HEK293 (cell line): ENCODE data around the gene CNPY2.

ENCODE experiments used
- FEZF1 ChIP-seq: fragments of 450-650 bp; formaldehyde crosslinking; IDR thresholded peaks from 2 replicates; pipeline ENCODE4 v1.5.1; 2016; ENCODE audit warnings: missing biosample characterization, missing genetic modification characterization
- GLI4 ChIP-seq: fragments of 450-650 bp; formaldehyde crosslinking; IDR thresholded peaks from 2 replicates; pipeline ENCODE4 v1.5.1; 2016; ENCODE audit warnings: missing biosample characterization, missing genetic modification characterization
- HOXC10 ChIP-seq: sonication (generic); formaldehyde crosslinking; IDR thresholded peaks from 2 replicates; pipeline ENCODE4 v1.8.1; 2023; ENCODE audit warnings: mild to moderate bottlenecking, missing genetic modification reagents
- KLF16 ChIP-seq: fragments of 450-650 bp; formaldehyde crosslinking; IDR thresholded peaks from 2 replicates; pipeline ENCODE4 v1.5.1; 2017; ENCODE audit warnings: missing biosample characterization, missing genetic modification characterization
- KLF8 ChIP-seq: fragments of 450-650 bp; formaldehyde crosslinking; IDR thresholded peaks from 2 replicates; pipeline ENCODE4 v1.5.1; 2016; ENCODE audit warnings: missing biosample characterization, missing genetic modification characterization
- RBAK ChIP-seq: fragments of 450-650 bp; formaldehyde crosslinking; IDR thresholded peaks from 2 replicates; pipeline ENCODE4 v1.5.1; 2016; ENCODE audit warnings: missing biosample characterization, missing genetic modification characterization
- REPIN1 ChIP-seq: fragments of 450-650 bp; formaldehyde crosslinking; IDR thresholded peaks from 2 replicates; pipeline ENCODE4 v1.5.1; 2017; ENCODE audit warnings: missing biosample characterization, missing genetic modification characterization, low read depth
- TRIM28 ChIP-seq: IDR thresholded peaks from 2 replicates; pipeline ENCODE4 v1.6.1; 2011; ENCODE audit warnings: low read length, control low read depth, borderline replicate concordance
- YY2 ChIP-seq: fragments of 450-650 bp; formaldehyde crosslinking; IDR thresholded peaks from 2 replicates; pipeline ENCODE4 v1.5.1; 2016; ENCODE audit warnings: missing biosample characterization, missing genetic modification characterization
- ZBTB21 ChIP-seq: fragments of 450-650 bp; formaldehyde crosslinking; IDR thresholded peaks from 2 replicates; pipeline ENCODE4 v1.5.1; 2017; ENCODE audit warnings: missing biosample characterization, missing genetic modification characterization
- ZBTB8A ChIP-seq: fragments of 450-650 bp; formaldehyde crosslinking; IDR thresholded peaks from 2 replicates; pipeline ENCODE4 v1.5.1; 2016; ENCODE audit warnings: missing biosample characterization, missing genetic modification characterization
- ZFHX2 ChIP-seq: fragments of 450-650 bp; formaldehyde crosslinking; conservative IDR thresholded peaks from 2 replicates; pipeline ENCODE4 v1.5.1; 2016; ENCODE audit warnings: missing biosample characterization, missing genetic modification characterization
- ZFP37 ChIP-seq: fragments of 450-650 bp; formaldehyde crosslinking; IDR thresholded peaks from 2 replicates; pipeline ENCODE4 v1.5.1; 2016; ENCODE audit warnings: missing biosample characterization, missing genetic modification characterization
- ZFP41 ChIP-seq: fragments of 450-650 bp; formaldehyde crosslinking; IDR thresholded peaks from 2 replicates; pipeline ENCODE4 v1.5.1; 2016; ENCODE audit warnings: missing biosample characterization, missing genetic modification characterization, borderline replicate concordance
- ZNF10 ChIP-seq: fragments of 450-650 bp; formaldehyde crosslinking; IDR thresholded peaks from 2 replicates; pipeline ENCODE4 v1.5.1; 2017; ENCODE audit warnings: missing biosample characterization, missing genetic modification characterization
- ZNF112 ChIP-seq: fragments of 450-650 bp; formaldehyde crosslinking; IDR thresholded peaks from 2 replicates; pipeline ENCODE4 v1.5.0; 2017; ENCODE audit warnings: missing biosample characterization, missing genetic modification characterization
- ZNF121 ChIP-seq: fragments of 450-650 bp; formaldehyde crosslinking; IDR thresholded peaks from 2 replicates; pipeline ENCODE4 v1.5.1; 2016; ENCODE audit warnings: missing biosample characterization, missing genetic modification characterization
- ZNF157 ChIP-seq: fragments of 450-650 bp; formaldehyde crosslinking; IDR thresholded peaks from 2 replicates; pipeline ENCODE4 v1.5.1; 2016; ENCODE audit warnings: missing biosample characterization, missing genetic modification characterization
- ZNF274 ChIP-seq, 2 experiments: fragments of 200-500 bp in 1 of 2; fragments of 450-650 bp in 1 of 2; sonication (Bioruptor generic) in 1 of 2; formaldehyde crosslinking in 1 of 2; IDR thresholded peaks; 2 replicates each; pipeline versions ENCODE4 v1.5.1 to v1.6.1; 2014 to 2016; ENCODE audit warnings: borderline replicate concordance in 1 of 2, inconsistent platforms in 1 of 2, low read length in 1 of 2, missing biosample characterization in 1 of 2, missing genetic modification characterization in 1 of 2
- ZNF311 ChIP-seq: fragments of 450-650 bp; formaldehyde crosslinking; IDR thresholded peaks from 2 replicates; pipeline ENCODE4 v1.5.1; 2017; ENCODE audit warnings: missing biosample characterization, missing genetic modification characterization, borderline replicate concordance
- ZNF341 ChIP-seq: fragments of 450-650 bp; formaldehyde crosslinking; IDR thresholded peaks from 2 replicates; pipeline ENCODE4; 2016; ENCODE audit warnings: low read depth, missing biosample characterization, missing genetic modification characterization
- ZNF555 ChIP-seq: fragments of 450-650 bp; formaldehyde crosslinking; conservative IDR thresholded peaks from 2 replicates; pipeline ENCODE4 v1.5.1; 2017; ENCODE audit warnings: missing biosample characterization, mild to moderate bottlenecking, missing genetic modification characterization, inconsistent platforms
- ZNF560 ChIP-seq: fragments of 450-650 bp; formaldehyde crosslinking; IDR thresholded peaks from 2 replicates; pipeline ENCODE4 v1.5.1; 2017; ENCODE audit warnings: missing biosample characterization, missing genetic modification characterization, borderline replicate concordance
- ZNF561 ChIP-seq: fragments of 450-650 bp; IDR thresholded peaks from 2 replicates; pipeline ENCODE4 v1.5.1; 2018; ENCODE audit warnings: missing biosample characterization, missing genetic modification characterization, borderline replicate concordance
- ZNF571 ChIP-seq: fragments of 450-650 bp; formaldehyde crosslinking; IDR thresholded peaks from 2 replicates; pipeline ENCODE4 v1.5.0; 2017; ENCODE audit warnings: missing biosample characterization, missing genetic modification characterization
- ZNF626 ChIP-seq: fragments of 450-650 bp; sonication (Bioruptor Pico); formaldehyde crosslinking; IDR thresholded peaks from 2 replicates; pipeline ENCODE4 v1.5.1; 2018; ENCODE audit warnings: missing biosample characterization, missing genetic modification characterization, inconsistent platforms
- ZNF701 ChIP-seq: fragments of 450-650 bp; formaldehyde crosslinking; IDR thresholded peaks from 2 replicates; pipeline ENCODE4 v1.5.1; 2016; ENCODE audit warnings: missing biosample characterization, missing genetic modification characterization
- ZNF747 ChIP-seq: fragments of 450-650 bp; formaldehyde crosslinking; IDR thresholded peaks from 2 replicates; pipeline ENCODE4 v1.5.1; 2016; ENCODE audit warnings: missing biosample characterization, missing genetic modification characterization
- ZNF776 ChIP-seq: fragments of 450-650 bp; formaldehyde crosslinking; IDR thresholded peaks from 2 replicates; pipeline ENCODE4 v1.5.0; 2017; ENCODE audit warnings: missing biosample characterization, missing genetic modification characterization, borderline replicate concordance
- ZSCAN30 ChIP-seq: fragments of 450-650 bp; IDR thresholded peaks from 2 replicates; pipeline ENCODE4 v1.5.1; 2018; ENCODE audit warnings: missing biosample characterization, mild to moderate bottlenecking, missing genetic modification characterization, moderate library complexity
- TF ChIP-seq, protein P1 (sequence below): fragments of 450-650 bp; formaldehyde crosslinking; IDR thresholded peaks from 2 replicates; pipeline ENCODE4 v1.5.1; 2016; ENCODE audit warnings: missing biosample characterization, missing genetic modification characterization
- TF ChIP-seq, protein P2 (sequence below): fragments of 450-650 bp; formaldehyde crosslinking; IDR thresholded peaks from 2 replicates; pipeline ENCODE4 v1.5.1; 2016; ENCODE audit warnings: missing biosample characterization, missing genetic modification characterization
- TF ChIP-seq, protein P3 (sequence below): fragments of 450-650 bp; formaldehyde crosslinking; IDR thresholded peaks from 2 replicates; pipeline ENCODE4; 2016; ENCODE audit warnings: missing biosample characterization, missing genetic modification characterization
- TF ChIP-seq, protein P4 (sequence below): fragments of 450-650 bp; formaldehyde crosslinking; IDR thresholded peaks from 2 replicates; pipeline ENCODE4 v1.5.0; 2017; ENCODE audit warnings: missing biosample characterization, missing genetic modification characterization, borderline replicate concordance

CNPY2 gene

DNA sequence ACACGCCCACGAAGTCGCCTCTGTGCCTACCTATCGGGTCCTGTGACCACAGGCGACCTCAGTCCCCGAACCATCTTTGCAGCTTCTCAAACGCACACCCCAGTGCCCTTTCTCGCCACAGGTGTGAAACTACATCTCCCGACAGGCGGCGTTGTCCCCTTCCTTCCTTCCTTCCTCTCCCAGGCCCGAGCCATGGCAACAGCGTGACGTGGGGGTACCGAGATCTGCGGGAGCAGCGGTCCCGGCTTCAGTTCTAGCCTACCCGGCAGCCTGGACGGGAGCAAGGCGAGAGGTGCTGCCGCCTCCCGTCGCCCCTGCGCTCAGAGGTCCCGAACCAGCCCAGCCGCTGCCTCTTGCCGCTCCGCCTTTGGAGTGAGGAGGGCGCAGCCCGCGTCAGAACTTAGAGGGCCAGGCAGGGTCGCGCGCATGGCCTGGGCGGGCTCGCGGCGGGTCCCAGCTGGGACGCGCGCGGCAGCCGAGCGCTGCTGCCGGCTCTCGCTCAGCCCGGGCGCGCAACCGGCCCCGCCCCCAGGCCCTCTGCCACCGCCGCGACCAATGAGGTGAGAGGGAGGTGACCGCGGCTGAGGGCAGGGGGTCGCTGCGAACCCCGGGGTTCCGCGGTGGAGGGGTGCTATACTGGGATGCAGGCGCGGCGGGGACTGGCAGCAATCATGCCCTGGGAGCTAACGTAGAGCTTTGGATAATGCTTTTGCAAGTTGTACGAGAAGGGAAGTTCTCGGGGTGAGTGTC, 48.9 kb downstream of the CNPY2 start, which contains the start of gene COQ10A (continued):
- TF ChIP-seq, protein P1, sequence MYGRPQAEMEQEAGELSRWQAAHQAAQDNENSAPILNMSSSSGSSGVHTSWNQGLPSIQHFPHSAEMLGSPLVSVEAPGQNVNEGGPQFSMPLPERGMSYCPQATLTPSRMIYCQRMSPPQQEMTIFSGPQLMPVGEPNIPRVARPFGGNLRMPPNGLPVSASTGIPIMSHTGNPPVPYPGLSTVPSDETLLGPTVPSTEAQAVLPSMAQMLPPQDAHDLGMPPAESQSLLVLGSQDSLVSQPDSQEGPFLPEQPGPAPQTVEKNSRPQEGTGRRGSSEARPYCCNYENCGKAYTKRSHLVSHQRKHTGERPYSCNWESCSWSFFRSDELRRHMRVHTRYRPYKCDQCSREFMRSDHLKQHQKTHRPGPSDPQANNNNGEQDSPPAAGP (tag by site-specific recombination): peak; percentile 96
- TF ChIP-seq, protein P2, sequence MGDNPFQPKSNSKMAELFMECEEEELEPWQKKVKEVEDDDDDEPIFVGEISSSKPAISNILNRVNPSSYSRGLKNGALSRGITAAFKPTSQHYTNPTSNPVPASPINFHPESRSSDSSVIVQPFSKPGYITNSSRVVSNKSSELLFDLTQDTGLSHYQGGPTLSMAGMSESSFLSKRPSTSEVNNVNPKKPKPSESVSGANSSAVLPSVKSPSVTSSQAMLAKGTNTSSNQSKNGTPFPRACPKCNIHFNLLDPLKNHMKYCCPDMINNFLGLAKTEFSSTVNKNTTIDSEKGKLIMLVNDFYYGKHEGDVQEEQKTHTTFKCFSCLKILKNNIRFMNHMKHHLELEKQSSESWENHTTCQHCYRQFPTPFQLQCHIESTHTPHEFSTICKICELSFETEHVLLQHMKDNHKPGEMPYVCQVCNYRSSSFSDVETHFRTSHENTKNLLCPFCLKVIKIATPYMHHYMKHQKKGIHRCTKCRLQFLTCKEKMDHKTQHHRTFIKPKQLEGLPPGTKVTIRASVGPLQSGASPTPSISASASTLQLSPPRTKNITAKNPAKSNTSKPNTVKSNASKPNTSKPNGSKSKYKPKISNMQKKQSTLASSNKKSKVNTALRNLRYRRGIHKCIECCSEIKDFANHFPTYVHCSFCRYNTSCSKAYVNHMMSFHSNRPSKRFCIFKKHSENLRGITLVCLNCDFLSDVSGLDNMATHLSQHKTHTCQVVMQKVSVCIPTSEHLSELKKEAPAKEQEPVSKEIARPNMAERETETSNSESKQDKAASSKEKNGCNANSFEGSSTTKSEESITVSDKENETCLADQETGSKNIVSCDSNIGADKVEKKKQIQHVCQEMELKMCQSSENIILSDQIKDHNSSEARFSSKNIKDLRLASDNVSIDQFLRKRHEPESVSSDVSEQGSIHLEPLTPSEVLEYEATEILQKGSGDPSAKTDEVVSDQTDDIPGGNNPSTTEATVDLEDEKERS: no peak
- TF ChIP-seq ZNF112 (tag by site-specific recombination) (no peak), KLF8 (tag by site-specific recombination) (peak; percentile 38; the same call in 1 of the 2 replicates), HOXC10 (CRISPR knock-in tag) (no peak), ZNF747 (tag by site-specific recombination) (no peak), ZNF10 (tag by site-specific recombination) (no peak), ZNF701 (tag by site-specific recombination) (no peak), ZNF341 (tag by site-specific recombination) (peak; percentile 92), ZFHX2 (tag by site-specific recombination) (peak; percentile 31; the same call in 1 of the 2 replicates), ZNF626 (tag by site-specific recombination) (no peak), ZSCAN30 (tag by site-specific recombination) (peak; percentile 82), ZBTB21 (tag by site-specific recombination) (peak; percentile 81), ZNF571 (tag by site-specific recombination) (no peak), ZBTB8A (tag by site-specific recombination) (peak; percentile 80), ZNF561 (tag by site-specific recombination) (peak; percentile 85), FEZF1 (tag by site-specific recombination) (no peak), ZNF776 (tag by site-specific recombination) (no peak), ZNF311 (tag by site-specific recombination) (no peak), GLI4 (tag by site-specific recombination) (peak; percentile 78; the same call in 1 of the 2 replicates), REPIN1 (tag by site-specific recombination) (no peak), ZNF121 (tag by site-specific recombination) (no peak), ZNF274 (IDR thresholded peaks at IDR 0.05; ENCODE audit: low read length) (no peak), ZNF274 (tag by site-specific recombination; IDR thresholded peaks at IDR 0.05; ENCODE audit: borderline replicate concordance) (no peak), KLF16 (tag by site-specific recombination) (0 out of 2 replicates have a peak, but pooled peaks have one; percentile 60), RBAK (tag by site-specific recombination) (no peak), ZNF560 (tag by site-specific recombination) (no peak), ZNF157 (no peak), ZNF555 (tag by site-specific recombination) (no peak), ZFP41 (tag by site-specific recombination) (no peak), ZFP37 (tag by site-specific recombination) (peak; percentile 78; the same call in 1 of the 2 replicates), YY2 (tag by site-specific recombination) (no peak), TRIM28 (peak; percentile 42; the same call in 1 of the 2 replicates)
- TF ChIP-seq, protein P3, sequence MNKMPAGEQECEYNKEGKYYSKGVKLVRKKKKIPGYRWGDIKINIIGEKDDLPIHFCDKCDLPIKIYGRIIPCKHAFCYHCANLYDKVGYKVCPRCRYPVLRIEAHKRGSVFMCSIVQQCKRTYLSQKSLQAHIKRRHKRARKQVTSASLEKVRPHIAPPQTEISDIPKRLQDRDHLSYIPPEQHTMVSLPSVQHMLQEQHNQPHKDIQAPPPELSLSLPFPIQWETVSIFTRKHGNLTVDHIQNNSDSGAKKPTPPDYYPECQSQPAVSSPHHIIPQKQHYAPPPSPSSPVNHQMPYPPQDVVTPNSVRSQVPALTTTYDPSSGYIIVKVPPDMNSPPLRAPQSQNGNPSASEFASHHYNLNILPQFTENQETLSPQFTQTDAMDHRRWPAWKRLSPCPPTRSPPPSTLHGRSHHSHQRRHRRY: no peak
- TF ChIP-seq, protein P4, sequence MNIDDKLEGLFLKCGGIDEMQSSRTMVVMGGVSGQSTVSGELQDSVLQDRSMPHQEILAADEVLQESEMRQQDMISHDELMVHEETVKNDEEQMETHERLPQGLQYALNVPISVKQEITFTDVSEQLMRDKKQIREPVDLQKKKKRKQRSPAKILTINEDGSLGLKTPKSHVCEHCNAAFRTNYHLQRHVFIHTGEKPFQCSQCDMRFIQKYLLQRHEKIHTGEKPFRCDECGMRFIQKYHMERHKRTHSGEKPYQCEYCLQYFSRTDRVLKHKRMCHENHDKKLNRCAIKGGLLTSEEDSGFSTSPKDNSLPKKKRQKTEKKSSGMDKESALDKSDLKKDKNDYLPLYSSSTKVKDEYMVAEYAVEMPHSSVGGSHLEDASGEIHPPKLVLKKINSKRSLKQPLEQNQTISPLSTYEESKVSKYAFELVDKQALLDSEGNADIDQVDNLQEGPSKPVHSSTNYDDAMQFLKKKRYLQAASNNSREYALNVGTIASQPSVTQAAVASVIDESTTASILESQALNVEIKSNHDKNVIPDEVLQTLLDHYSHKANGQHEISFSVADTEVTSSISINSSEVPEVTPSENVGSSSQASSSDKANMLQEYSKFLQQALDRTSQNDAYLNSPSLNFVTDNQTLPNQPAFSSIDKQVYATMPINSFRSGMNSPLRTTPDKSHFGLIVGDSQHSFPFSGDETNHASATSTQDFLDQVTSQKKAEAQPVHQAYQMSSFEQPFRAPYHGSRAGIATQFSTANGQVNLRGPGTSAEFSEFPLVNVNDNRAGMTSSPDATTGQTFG: no peak
